ENCODE results near the gene GFRA1.

- TF ChIP-seq EZH2 (IDR thresholded peaks at IDR 0.05; ENCODE audit: borderline replicate concordance, low read length) (no peak), CTCF (IDR thresholded peaks at IDR 0.05; ENCODE audit: low read length) (no peak)
Observed at GRCh38 chr10:116296291-116296721, 23.3 kb upstream of the GFRA1 start.

Data from OCI-LY1 (cell line).